ENCODE data around the gene SLC25A30. TPM values are rescaled to one million over a fixed set of nuclear protein-coding genes. Genes with fewer than 3 reads are reported as not detected.

SLC25A30 gene
- total and polyA plus RNA-seq, 2 of the 13 experiments (the other 11 are each of a cell fraction or from before 2014, with no cell fraction given): 19.6 to 22.5 TPM

- no TSS peak for BruUV-seq (replicated peaks)
- WGBS (ENCODE audit: low lambda C conversion rate): 61% methylated on average over 4 of the region's 4 CpGs
- Histone ChIP-seq H3K9me3 (ENCODE audit: low read length) (no peaks in the 10 kb centered on the region), H3K9ac (ENCODE audit: insufficient read depth, low read depth, low read length) (peak overlapping the region; percentile 94), H3K4me3 (replicated peaks in 1 of 3; ENCODE audit: insufficient read depth in 1 of 3, low read depth in 2 of 3, low read length in 3 of 3) (peak overlapping the region; percentile 76 to 96 (median 91)), H3K4me2 (ENCODE audit: low read depth, low read length) (peak overlapping the region; percentile 73), H3K27me3 (ENCODE audit: control insufficient read depth in 1 of 2, insufficient read depth in 2 of 2, low read length in 2 of 2) (no peaks in the 10 kb centered on the region; a peak in 1 of 5 replicates), H3K4me1 (ENCODE audit: insufficient read depth, low read length) (peaks cover 57% of the 10 kb centered on the region), H3K79me2 (ENCODE audit: insufficient read depth, low read length) (peaks cover 62% of the 10 kb centered on the region), H4K20me1 (ENCODE audit: insufficient read depth, low read length) (peaks cover 11% of the 10 kb centered on the region), H3K27ac (ENCODE audit: extremely low read length, insufficient read depth, low read length) (peak overlapping the region; percentile 89), H2AFZ (ENCODE audit: low read length) (no peak overlapping the region), H3K36me3 (replicated peaks in 1 of 2; ENCODE audit: control insufficient read depth in 1 of 2, insufficient read depth in 2 of 2, low read length in 2 of 2) (no peaks in the 10 kb centered on the region; a peak in 2 of 5 replicates)
- TF ChIP-seq ELF1 (CRISPR knock-in tag; IDR thresholded peaks at IDR 0.05): no peak
- no peak for TF ChIP-seq HNRNPH1 (optimal IDR thresholded peaks at IDR 0.05; ENCODE audit: low read depth, low read length)
- intact Hi-C loops (cut with micrococcal nuclease; ENCODE audit: unreplicated experiment): no loop called here
- no peak for DNase-seq (ENCODE audit: low spot score)
- in situ Hi-C loops (cut with HindIII; ENCODE audit: extremely low pct_ligation_motif_present, low pct_unique_long_range_greater_than_20kb): loop anchor here (5.0 kb wide), 1 partner anchor 49 kb away; the partner anchor contains the start of gene SLC25A30
- ATAC-seq: no peak
- no peak for FAIRE-seq
- CTCF ChIA-PET (ENCODE audit: low intra/inter-chr PET ratio, low total read pairs): no interaction called here
- POLR2A ChIA-PET: interaction anchor here (1.2 kb wide), 1 partner anchor 48 kb away, joined by 4 read pairs; the partner anchor contains the start of gene SLC25A30
Observed at GRCh38 chr13:45466359-45466758, 48.2 kb upstream of the SLC25A30 start.

- H3K79me2 ChIP-seq (ENCODE audit: insufficient read depth, low read length): peaks cover 47% of the 10 kb centered on the region
- no peak within 1 kb of the TSS for H2AFZ ChIP-seq (ENCODE audit: low read length)
- H3K4me2 ChIP-seq (ENCODE audit: low read depth, low read length): peak within 1 kb of the TSS; percentile 73
- no peaks in the 10 kb centered on the region; a peak in 1 of 5 replicates for H3K27me3 ChIP-seq (ENCODE audit: control insufficient read depth in 1 of 2, insufficient read depth in 2 of 2, low read length in 2 of 2)
- FAIRE-seq: peak; percentile 100
- in situ Hi-C loops (cut with HindIII; ENCODE audit: extremely low pct_ligation_motif_present, low pct_unique_long_range_greater_than_20kb): loop anchor here (5.0 kb wide), 1 partner anchor 48 kb away; the partner anchor contains the start of gene SLC25A30
- H3K4me1 ChIP-seq (ENCODE audit: insufficient read depth, low read length): peaks cover 42% of the 10 kb centered on the region
- TSS peak; percentile 58 for BruUV-seq (replicated peaks)
- peak within 1 kb of the TSS; percentile 94 for H3K9ac ChIP-seq (ENCODE audit: insufficient read depth, low read depth, low read length)
- intact Hi-C loops (cut with micrococcal nuclease; ENCODE audit: unreplicated experiment): loop anchor here (1.0 to 2.0 kb wide), 3 partner anchors 24 to 47 kb away; partner anchors contain the start of gene SLC25A30
- ATAC-seq: peak; percentile 95
- no peaks in the 10 kb centered on the region for H3K9me3 ChIP-seq (ENCODE audit: low read length)
- peak within 1 kb of the TSS; percentile 89 for H3K27ac ChIP-seq (ENCODE audit: extremely low read length, insufficient read depth, low read length)
- 0% methylated on average over 13 of the region's 63 CpGs for WGBS (ENCODE audit: low lambda C conversion rate)
- H4K20me1 ChIP-seq (ENCODE audit: insufficient read depth, low read length): peaks cover 9% of the 10 kb centered on the region
- peak within 1 kb of the TSS; percentile 76 to 96 (median 91) for H3K4me3 ChIP-seq (replicated peaks in 1 of 3; ENCODE audit: insufficient read depth in 1 of 3, low read depth in 2 of 3, low read length in 3 of 3)
- ChIA-PET CTCF (ENCODE audit: low intra/inter-chr PET ratio, low total read pairs) (interaction anchor here (1.3 to 2.0 kb wide), 2 partner anchors 23 to 46 kb away, joined by 5 to 6 read pairs; partner anchors contain the start of gene SLC25A30), POLR2A (interaction anchor here (0.9 to 2.1 kb wide), 12 partner anchors 12 to 133 kb away, joined by 3 to 31 read pairs (median 6); partner anchors contain the start of genes SLC25A30 and TPT1)
- DNase-seq (ENCODE audit: low spot score): peak; percentile 99
- no peaks in the 10 kb centered on the region; a peak in 1 of 5 replicates for H3K36me3 ChIP-seq (replicated peaks in 1 of 2; ENCODE audit: control insufficient read depth in 1 of 2, insufficient read depth in 2 of 2, low read length in 2 of 2)
- TF ChIP-seq ZNF800 (CRISPR knock-in tag; IDR thresholded peaks at IDR 0.05) (no peak), BRD4 (CRISPR knock-in tag; IDR thresholded peaks at IDR 0.05) (peak; percentile 33; the same call in 1 of the 2 replicates), ZHX2 (IDR thresholded peaks at IDR 0.05; ENCODE audit: low read depth) (peak; percentile 75), ZHX2 (CRISPR knock-in tag; IDR thresholded peaks at IDR 0.05; ENCODE audit: borderline replicate concordance) (no peak)
Observed at GRCh38 chr13:45464687-45465453, 46.7 kb upstream of the SLC25A30 start, which contains the start of gene COG3. COG3 (plus strand) TSS chr13:45464939; CDS start chr13:45465037, 98 bp downstream.

All from HepG2 (cell line).